ENCODE results near the gene MSX1.

DNA sequence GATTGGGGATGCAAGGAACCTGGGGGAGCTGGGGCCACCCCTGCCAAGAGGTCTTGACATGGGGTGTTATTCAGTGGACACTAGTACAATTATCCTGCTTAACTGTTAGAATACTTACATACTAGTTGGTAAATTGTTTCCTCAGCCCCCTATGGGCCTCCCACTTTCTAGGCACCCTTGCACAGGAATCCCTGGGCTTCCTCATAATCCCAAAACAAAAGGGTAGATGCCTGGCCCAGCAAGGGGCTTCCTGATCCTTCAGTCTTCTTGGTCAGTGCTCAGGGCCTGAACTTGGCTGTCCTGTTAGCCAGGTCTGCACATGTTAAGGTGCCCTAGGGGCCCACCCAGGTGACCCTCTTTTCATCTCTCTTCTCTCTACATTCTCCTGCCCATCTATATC is 48.7 kb upstream of the MSX1 start:
- TF ChIP-seq EZH2 (IDR thresholded peaks at IDR 0.05; ENCODE audit: borderline replicate concordance, insufficient read depth, low read length, poor library complexity, severe bottlenecking): no peak
- TF ChIP-seq TAF1 (IDR thresholded peaks at IDR 0.05; ENCODE audit: low read depth): no peak
- no peak for TF ChIP-seq POLR2AphosphoS5 (IDR thresholded peaks at IDR 0.05)
- TF ChIP-seq, protein P1, sequence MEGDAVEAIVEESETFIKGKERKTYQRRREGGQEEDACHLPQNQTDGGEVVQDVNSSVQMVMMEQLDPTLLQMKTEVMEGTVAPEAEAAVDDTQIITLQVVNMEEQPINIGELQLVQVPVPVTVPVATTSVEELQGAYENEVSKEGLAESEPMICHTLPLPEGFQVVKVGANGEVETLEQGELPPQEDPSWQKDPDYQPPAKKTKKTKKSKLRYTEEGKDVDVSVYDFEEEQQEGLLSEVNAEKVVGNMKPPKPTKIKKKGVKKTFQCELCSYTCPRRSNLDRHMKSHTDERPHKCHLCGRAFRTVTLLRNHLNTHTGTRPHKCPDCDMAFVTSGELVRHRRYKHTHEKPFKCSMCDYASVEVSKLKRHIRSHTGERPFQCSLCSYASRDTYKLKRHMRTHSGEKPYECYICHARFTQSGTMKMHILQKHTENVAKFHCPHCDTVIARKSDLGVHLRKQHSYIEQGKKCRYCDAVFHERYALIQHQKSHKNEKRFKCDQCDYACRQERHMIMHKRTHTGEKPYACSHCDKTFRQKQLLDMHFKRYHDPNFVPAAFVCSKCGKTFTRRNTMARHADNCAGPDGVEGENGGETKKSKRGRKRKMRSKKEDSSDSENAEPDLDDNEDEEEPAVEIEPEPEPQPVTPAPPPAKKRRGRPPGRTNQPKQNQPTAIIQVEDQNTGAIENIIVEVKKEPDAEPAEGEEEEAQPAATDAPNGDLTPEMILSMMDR (IDR thresholded peaks at IDR 0.05; ENCODE audit: poor library complexity, severe bottlenecking): no peak
- TF ChIP-seq, protein P2, sequence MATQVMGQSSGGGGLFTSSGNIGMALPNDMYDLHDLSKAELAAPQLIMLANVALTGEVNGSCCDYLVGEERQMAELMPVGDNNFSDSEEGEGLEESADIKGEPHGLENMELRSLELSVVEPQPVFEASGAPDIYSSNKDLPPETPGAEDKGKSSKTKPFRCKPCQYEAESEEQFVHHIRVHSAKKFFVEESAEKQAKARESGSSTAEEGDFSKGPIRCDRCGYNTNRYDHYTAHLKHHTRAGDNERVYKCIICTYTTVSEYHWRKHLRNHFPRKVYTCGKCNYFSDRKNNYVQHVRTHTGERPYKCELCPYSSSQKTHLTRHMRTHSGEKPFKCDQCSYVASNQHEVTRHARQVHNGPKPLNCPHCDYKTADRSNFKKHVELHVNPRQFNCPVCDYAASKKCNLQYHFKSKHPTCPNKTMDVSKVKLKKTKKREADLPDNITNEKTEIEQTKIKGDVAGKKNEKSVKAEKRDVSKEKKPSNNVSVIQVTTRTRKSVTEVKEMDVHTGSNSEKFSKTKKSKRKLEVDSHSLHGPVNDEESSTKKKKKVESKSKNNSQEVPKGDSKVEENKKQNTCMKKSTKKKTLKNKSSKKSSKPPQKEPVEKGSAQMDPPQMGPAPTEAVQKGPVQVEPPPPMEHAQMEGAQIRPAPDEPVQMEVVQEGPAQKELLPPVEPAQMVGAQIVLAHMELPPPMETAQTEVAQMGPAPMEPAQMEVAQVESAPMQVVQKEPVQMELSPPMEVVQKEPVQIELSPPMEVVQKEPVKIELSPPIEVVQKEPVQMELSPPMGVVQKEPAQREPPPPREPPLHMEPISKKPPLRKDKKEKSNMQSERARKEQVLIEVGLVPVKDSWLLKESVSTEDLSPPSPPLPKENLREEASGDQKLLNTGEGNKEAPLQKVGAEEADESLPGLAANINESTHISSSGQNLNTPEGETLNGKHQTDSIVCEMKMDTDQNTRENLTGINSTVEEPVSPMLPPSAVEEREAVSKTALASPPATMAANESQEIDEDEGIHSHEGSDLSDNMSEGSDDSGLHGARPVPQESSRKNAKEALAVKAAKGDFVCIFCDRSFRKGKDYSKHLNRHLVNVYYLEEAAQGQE (IDR thresholded peaks at IDR 0.05; ENCODE audit: borderline replicate concordance): no peak
